Stimulated activated CD8-positive, alpha-beta memory T cell treated with anti-CD3 and anti-CD28 coated beads, Interleukin-7, amount 100 ng/mL, for 4 hours (primary cell): ENCODE measurements around the gene KRT77.

Experiments used
- DNase-seq, 2 donors: peaks; one replicate each; pipeline ENCODE4 v3.0.0-alpha.2; 2020; ENCODE audit warnings: low read depth in 2 of 2

Gene KRT77

GRCh38 chr12:52655720-52656124, 47.6 kb downstream of the KRT77 start:
- no peak for DNase-seq

GRCh38 chr12:52655251-52655650, 48.1 kb downstream of the KRT77 start:
- DNase-seq = no peak

GRCh38 chr12:52651726-52652261, 51.5 kb downstream of the KRT77 start, which contains the start of gene KRT2:
Gene KRT2, minus strand, starts transcription at chr12:52652211. Its CDS starts 69 bp downstream, at chr12:52652142.
- DNase-seq = no peak

GRCh38 chr12:52650520-52651081, 52.7 kb downstream of the KRT77 start:
- DNase-seq = no peak

- no peak for DNase-seq
Measured at GRCh38 chr12:52649066-52649465, 54.3 kb downstream of the KRT77 start.

GRCh38 chr12:52648012-52648550, 55.2 kb downstream of the KRT77 start:
- no peak for DNase-seq

GRCh38 chr12:52647601-52648000, 55.7 kb downstream of the KRT77 start:
- no peak for DNase-seq

- no peak for DNase-seq
Measured at GRCh38 chr12:52646613-52647012, 56.7 kb downstream of the KRT77 start.

- DNase-seq = no peak
Measured at GRCh38 chr12:52645982-52646381, 57.3 kb downstream of the KRT77 start.

- peak in 1 of 2 donors; percentile 17 for DNase-seq
Measured at GRCh38 chr12:52645120-52645761, 58.1 kb downstream of the KRT77 start.

GRCh38 chr12:52644078-52644415, 59.3 kb downstream of the KRT77 start:
- no peak for DNase-seq

- DNase-seq = no peak
Measured at GRCh38 chr12:52643233-52644077, 59.9 kb downstream of the KRT77 start.

- no peak for DNase-seq
Measured at GRCh38 chr12:52641468-52641867, 61.9 kb downstream of the KRT77 start.
